ENCODE data around the gene AHSG. TPM values are rescaled to one million over a fixed set of nuclear protein-coding genes. Genes with fewer than 3 reads are reported as not detected.

AHSG gene
- total RNA-seq, 4 donors from 2014 or later = not detected

- H3K4me3 ChIP-seq = no peak overlapping the region
- ATAC-seq = no peak
- WGBS, 2 donors (ENCODE audit: low coverage in 1 of 2) = 87 to 93% methylated on average over 4 of the region's 4 CpGs
- H3K27me3 ChIP-seq = peaks cover 8% of the 10 kb centered on the region
- H3K36me3 ChIP-seq = no peaks in the 10 kb centered on the region
- H3K4me1 ChIP-seq = no peaks in the 10 kb centered on the region
- no peaks in the 10 kb centered on the region for H3K9me3 ChIP-seq
- no peak overlapping the region for H3K27ac ChIP-seq
- TF ChIP-seq CTCF (IDR thresholded peaks at IDR 0.05) (no peak), POLR2A (IDR thresholded peaks at IDR 0.05) (no peak)
Observed at GRCh38 chr3:186592682-186593081, 20.2 kb upstream of the AHSG start.

- TF ChIP-seq POLR2A (IDR thresholded peaks at IDR 0.05) = no peak
- TF ChIP-seq CTCF (IDR thresholded peaks at IDR 0.05) = no peak
- Histone ChIP-seq H3K9me3 (no peaks in the 10 kb centered on the region), H3K36me3 (no peaks in the 10 kb centered on the region), H3K27ac (no peak overlapping the region), H3K4me1 (no peaks in the 10 kb centered on the region), H3K4me3 (no peak overlapping the region), H3K27me3 (peaks cover 8% of the 10 kb centered on the region)
- ATAC-seq = no peak
- 73 to 96% methylated on average over 3 of the region's 3 CpGs for WGBS, 2 donors (ENCODE audit: low coverage in 1 of 2)
Observed at GRCh38 chr3:186593862-186594261, 19.0 kb upstream of the AHSG start.

GRCh38 chr3:186594591-186595113 lies 18.2 kb upstream of the AHSG start:
- 68% methylated on average over 5 of the region's 6 CpGs; no CpG with 5 or more reads in 1 of the 2 donors for WGBS, 2 donors (ENCODE audit: low coverage in 1 of 2)
- H3K4me3 ChIP-seq = no peak overlapping the region

GRCh38 chr3:186596568-186597287 lies 16.1 kb upstream of the AHSG start:
- Histone ChIP-seq H3K9me3 (no peaks in the 10 kb centered on the region), H3K27ac (no peak overlapping the region), H3K27me3 (no peaks in the 10 kb centered on the region), H3K4me3 (no peak overlapping the region), H3K4me1 (no peaks in the 10 kb centered on the region), H3K36me3 (no peaks in the 10 kb centered on the region)
- WGBS, 2 donors (ENCODE audit: low coverage in 1 of 2) = 42 to 74% methylated on average over 16 of the region's 17 CpGs
- no peak for ATAC-seq
- TF ChIP-seq POLR2A (IDR thresholded peaks at IDR 0.05) (no peak), POLR2AphosphoS5 (IDR thresholded peaks at IDR 0.05) (no peak)

More at GRCh38 chr3:186594591-186595113, 18.2 kb upstream of the AHSG start:
- no peak for ATAC-seq
- Histone ChIP-seq H3K27me3 (peaks cover 8% of the 10 kb centered on the region), H3K36me3 (no peaks in the 10 kb centered on the region), H3K27ac (no peak overlapping the region), H3K9me3 (no peaks in the 10 kb centered on the region), H3K4me1 (no peaks in the 10 kb centered on the region)
- no peak for TF ChIP-seq POLR2A (IDR thresholded peaks at IDR 0.05)
- no peak for TF ChIP-seq POLR2AphosphoS5 (IDR thresholded peaks at IDR 0.05)
- TF ChIP-seq CTCF (IDR thresholded peaks at IDR 0.05) = no peak
- no peak for TF ChIP-seq EP300 (IDR thresholded peaks at IDR 0.05)

GRCh38 chr3:186598108-186598784 lies 14.6 kb upstream of the AHSG start:
- ATAC-seq = no peak
- WGBS, 2 donors (ENCODE audit: low coverage in 1 of 2) = 38 to 58% methylated on average over 7 to 10 of the region's 11 CpGs
- no peak overlapping the region for H3K27ac ChIP-seq

More at GRCh38 chr3:186598108-186598784, 14.6 kb upstream of the AHSG start:
- no peak for TF ChIP-seq CTCF (IDR thresholded peaks at IDR 0.05)
- TF ChIP-seq POLR2AphosphoS5 (IDR thresholded peaks at IDR 0.05) = no peak
- TF ChIP-seq POLR2A (IDR thresholded peaks at IDR 0.05) = no peak
- TF ChIP-seq EP300 (IDR thresholded peaks at IDR 0.05) = no peak
- H3K9me3 ChIP-seq = no peaks in the 10 kb centered on the region
- no peaks in the 10 kb centered on the region for H3K27me3 ChIP-seq
- no peaks in the 10 kb centered on the region for H3K4me1 ChIP-seq
- H3K4me3 ChIP-seq = no peak overlapping the region
- no peaks in the 10 kb centered on the region for H3K36me3 ChIP-seq
